Measurements from ENCODE around the gene CA5B. TPM values are rescaled to one million over a fixed set of nuclear protein-coding genes. Genes with fewer than 3 reads are reported as not detected.
"Not testable (repeated sequence)": the region's sequence is repeated elsewhere in the genome, so short reads cannot be mapped to it uniquely, and the experiment has no call there.

CA5B gene
- total RNA-seq, 1 experiment from 2014 or later, result 4.2 TPM

- no peak for DNase-seq (ENCODE audit: low read depth)
- in situ Hi-C loops (cut with HindIII; ENCODE audit: low pct_unique_long_range_greater_than_20kb, low sequenced_read_pairs), result no loop called here
Observed at GRCh38 chrX:15790769-15791290, 52.8 kb downstream of the CA5B start.

GRCh38 chrX:15797707-15798106, 59.6 kb downstream of the CA5B start:
- in situ Hi-C loops (cut with HindIII; ENCODE audit: low pct_unique_long_range_greater_than_20kb, low sequenced_read_pairs), result no loop called here

GRCh38 chrX:15804563-15804962, 66.5 kb downstream of the CA5B start:
- DNase-seq (ENCODE audit: low read depth), result no peak
- in situ Hi-C loops (cut with HindIII; ENCODE audit: low pct_unique_long_range_greater_than_20kb, low sequenced_read_pairs), result no loop called here

More at GRCh38 chrX:15797707-15798106, 59.6 kb downstream of the CA5B start:
- no peak for DNase-seq (ENCODE audit: low read depth)

GRCh38 chrX:15808254-15808653, 70.2 kb downstream of the CA5B start:
- in situ Hi-C loops (cut with HindIII; ENCODE audit: low pct_unique_long_range_greater_than_20kb, low sequenced_read_pairs), result no loop called here
- no peak for DNase-seq (ENCODE audit: low read depth)

- no peak for DNase-seq (ENCODE audit: low read depth)
- in situ Hi-C loops (cut with HindIII; ENCODE audit: low pct_unique_long_range_greater_than_20kb, low sequenced_read_pairs), result no loop called here
Observed at GRCh38 chrX:15812192-15812938, 74.3 kb downstream of the CA5B start.

- DNase-seq (ENCODE audit: low read depth), result no peak
- in situ Hi-C loops (cut with HindIII; ENCODE audit: low pct_unique_long_range_greater_than_20kb, low sequenced_read_pairs), result no loop called here
Observed at GRCh38 chrX:15813416-15813815, 75.3 kb downstream of the CA5B start.

GRCh38 chrX:15814771-15815365, 76.8 kb downstream of the CA5B start:
- in situ Hi-C loops (cut with HindIII; ENCODE audit: low pct_unique_long_range_greater_than_20kb, low sequenced_read_pairs), result no loop called here
- DNase-seq (ENCODE audit: low read depth), result no peak

GRCh38 chrX:15815779-15816437, 77.8 kb downstream of the CA5B start:
- in situ Hi-C loops (cut with HindIII; ENCODE audit: low pct_unique_long_range_greater_than_20kb, low sequenced_read_pairs), result no loop called here
- peak; percentile 2 for DNase-seq (ENCODE audit: low read depth)

GRCh38 chrX:15816438-15816809, 78.4 kb downstream of the CA5B start:
- DNase-seq (ENCODE audit: low read depth), result no peak
- in situ Hi-C loops (cut with HindIII; ENCODE audit: low pct_unique_long_range_greater_than_20kb, low sequenced_read_pairs), result no loop called here

- in situ Hi-C loops (cut with HindIII; ENCODE audit: low pct_unique_long_range_greater_than_20kb, low sequenced_read_pairs), result no loop called here
- no peak for DNase-seq (ENCODE audit: low read depth)
Observed at GRCh38 chrX:15816886-15817285, 78.8 kb downstream of the CA5B start.

- in situ Hi-C loops (cut with HindIII; ENCODE audit: low pct_unique_long_range_greater_than_20kb, low sequenced_read_pairs), result no loop called here
- DNase-seq (ENCODE audit: low read depth), result peak; percentile 35
Observed at GRCh38 chrX:15820106-15821073, 82.3 kb downstream of the CA5B start.

- in situ Hi-C loops (cut with HindIII; ENCODE audit: low pct_unique_long_range_greater_than_20kb, low sequenced_read_pairs), result no loop called here
Observed at GRCh38 chrX:15822922-15823321, 84.9 kb downstream of the CA5B start.

GRCh38 chrX:15825936-15826335, 87.9 kb downstream of the CA5B start:
- in situ Hi-C loops (cut with HindIII; ENCODE audit: low pct_unique_long_range_greater_than_20kb, low sequenced_read_pairs), result no loop called here
- no peak for DNase-seq (ENCODE audit: low read depth)

More at GRCh38 chrX:15822922-15823321, 84.9 kb downstream of the CA5B start:
- DNase-seq (ENCODE audit: low read depth), result no peak

- no peak for DNase-seq (ENCODE audit: low read depth)
- in situ Hi-C loops (cut with HindIII; ENCODE audit: low pct_unique_long_range_greater_than_20kb, low sequenced_read_pairs), result no loop called here
Observed at GRCh38 chrX:15829217-15829616, 91.1 kb downstream of the CA5B start.

GRCh38 chrX:15831347-15831746, 93.3 kb downstream of the CA5B start:
- DNase-seq (ENCODE audit: low read depth); in situ Hi-C loops (cut with HindIII; ENCODE audit: low pct_unique_long_range_greater_than_20kb, low sequenced_read_pairs): not testable (repeated sequence)

GRCh38 chrX:15834053-15834452, 96.0 kb downstream of the CA5B start:
- in situ Hi-C loops (cut with HindIII; ENCODE audit: low pct_unique_long_range_greater_than_20kb, low sequenced_read_pairs), result no loop called here
- no peak for DNase-seq (ENCODE audit: low read depth)

GRCh38 chrX:15834827-15835595, 96.9 kb downstream of the CA5B start:
- no peak for DNase-seq (ENCODE audit: low read depth)
- in situ Hi-C loops (cut with HindIII; ENCODE audit: low pct_unique_long_range_greater_than_20kb, low sequenced_read_pairs), result no loop called here

Measured in Caki2 (cell line).